PC-9 (cell line): ENCODE data around the gene NOS1AP.

Source experiments
- CTCF ChIP-seq: fragments of 200-600 bp; sonication (generic); conservative IDR thresholded peaks from 2 replicates; pipeline ENCODE4 v1.6.1; 2017; ENCODE audit warnings: mixed run types, antibody characterized with exemption, mild to moderate bottlenecking, moderate library complexity
- EZH2 ChIP-seq: fragments of 200-600 bp; sonication (generic); IDR thresholded peaks from 2 replicates; pipeline ENCODE4 v1.8.0; 2017; ENCODE audit warnings: antibody characterized with exemption, low read depth

- TF ChIP-seq EZH2 (no peak), CTCF (no peak)
Measured at GRCh38 chr1:162171111-162171510, 101.6 kb downstream of the NOS1AP start.
